H9 (cell line): ENCODE measurements around the gene NFKB1. TPM values are rescaled to one million over a fixed set of nuclear protein-coding genes. Genes with fewer than 3 reads are reported as not detected.

ENCODE experiments used
- DNase-seq: peaks from one replicate; pipeline ENCODE4 v3.0.0-alpha.2; 2017
- H2AFZ ChIP-seq: one replicate; pipeline ENCODE4 v1.6.1; 2013; ENCODE audit warnings: mild to moderate bottlenecking, low read length, control low read depth, moderate library complexity
- H2AK5ac ChIP-seq: 2 replicates; pipeline ENCODE4 v1.6.1; 2013; ENCODE audit warnings: low read length, control low read depth, mixed read lengths; ENCODE audit not compliant: insufficient read length
- H2BK120ac ChIP-seq: one replicate; pipeline ENCODE4 v1.6.1; 2013; ENCODE audit warnings: low read depth, mild to moderate bottlenecking, low read length, control low read depth, inconsistent platforms; ENCODE audit not compliant: poor library complexity, severe bottlenecking
- H2BK12ac ChIP-seq: 2 replicates; pipeline ENCODE4 v1.6.1; 2013; ENCODE audit warnings: low read length, control low read depth, mixed read lengths, low read depth; ENCODE audit not compliant: insufficient read length
- H2BK15ac ChIP-seq: 2 replicates; pipeline ENCODE4 v1.6.1; 2013; ENCODE audit warnings: low read depth, low read length, control low read depth
- H2BK20ac ChIP-seq: one replicate; pipeline ENCODE4 v1.6.1; 2013; ENCODE audit warnings: low read depth, mild to moderate bottlenecking, low read length, control low read depth, inconsistent platforms; ENCODE audit not compliant: poor library complexity, severe bottlenecking
- H2BK5ac ChIP-seq: 2 replicates; pipeline ENCODE4 v1.6.1; 2013; ENCODE audit warnings: low read length, control low read depth, mixed read lengths; ENCODE audit not compliant: insufficient read length
- H3K14ac ChIP-seq: 2 replicates; pipeline ENCODE4 v1.6.1; 2013; ENCODE audit warnings: low read length, control low read depth; ENCODE audit not compliant: insufficient read depth
- H3K18ac ChIP-seq: 2 replicates; pipeline ENCODE4 v1.6.1; 2013; ENCODE audit warnings: low read depth, mild to moderate bottlenecking, mixed read lengths, low read length, control low read depth; ENCODE audit not compliant: insufficient read length
- H3K23ac ChIP-seq: 2 replicates; pipeline ENCODE4 v1.6.1; 2013; ENCODE audit warnings: low read length, control low read depth, mixed read lengths, low read depth; ENCODE audit not compliant: insufficient read length
- H3K23me2 ChIP-seq: 2 replicates; pipeline ENCODE4 v1.6.1; 2013; ENCODE audit warnings: low read depth, mild to moderate bottlenecking, mixed read lengths, low read length, control low read depth; ENCODE audit not compliant: insufficient read length, poor library complexity, severe bottlenecking
- H3K27ac ChIP-seq: 2 replicates; pipeline ENCODE4 v1.5.1; 2013; ENCODE audit warnings: low read length, control low read depth, mixed read lengths, low read depth; ENCODE audit not compliant: insufficient read length
- H3K27me3 ChIP-seq: 2 replicates; pipeline ENCODE4 v1.6.1; 2013; ENCODE audit warnings: low read length, control low read depth, inconsistent platforms; ENCODE audit not compliant: insufficient read depth
- H3K4ac ChIP-seq: 2 replicates; pipeline ENCODE4 v1.6.1; 2013; ENCODE audit warnings: low read depth, mild to moderate bottlenecking, control low read depth, inconsistent platforms, low read length, moderate library complexity
- H3K4me1 ChIP-seq: 2 replicates; pipeline ENCODE4 v1.6.1; 2013; ENCODE audit warnings: low read length, control low read depth, inconsistent platforms; ENCODE audit not compliant: insufficient read depth
- H3K4me2 ChIP-seq: 2 replicates; pipeline ENCODE4 v1.6.1; 2013; ENCODE audit warnings: low read length, control low read depth, mixed read lengths; ENCODE audit not compliant: insufficient read length, insufficient read depth
- H3K56ac ChIP-seq: 2 replicates; pipeline ENCODE4 v1.6.1; 2013; ENCODE audit warnings: low read depth, mild to moderate bottlenecking, mixed read lengths, low read length, control low read depth; ENCODE audit not compliant: insufficient read length
- H3K79me1 ChIP-seq: 2 replicates; pipeline ENCODE4 v1.6.1; 2013; ENCODE audit warnings: low read depth, mild to moderate bottlenecking, moderate library complexity, low read length, control low read depth, inconsistent platforms; ENCODE audit not compliant: insufficient read depth, poor library complexity, severe bottlenecking
- H3K79me2 ChIP-seq: 2 replicates; pipeline ENCODE4 v1.6.1; 2013; ENCODE audit warnings: low read length, control low read depth, inconsistent platforms; ENCODE audit not compliant: insufficient read depth
- H3K9ac ChIP-seq: 2 replicates; pipeline ENCODE4 v1.6.1; 2013; ENCODE audit warnings: low read length, control low read depth, mixed read lengths; ENCODE audit not compliant: insufficient read length; ENCODE audit errors: extremely low read depth
- H3K9me3 ChIP-seq: one replicate; pipeline ENCODE4 v1.6.1; 2013; ENCODE audit warnings: low read depth, low read length, inconsistent platforms; ENCODE audit not compliant: control insufficient read depth
- H3T11ph ChIP-seq: one replicate; pipeline ENCODE4 v1.6.1; 2013; ENCODE audit warnings: mild to moderate bottlenecking, low read length, control low read depth, inconsistent platforms
- H4K20me1 ChIP-seq: one replicate; pipeline ENCODE4 v1.6.1; 2013; ENCODE audit not compliant: control insufficient read depth, insufficient read length, insufficient read depth
- H4K5ac ChIP-seq: 2 replicates; pipeline ENCODE4 v1.6.1; 2013; ENCODE audit warnings: low read depth, mild to moderate bottlenecking, mixed read lengths, low read length, control low read depth; ENCODE audit not compliant: insufficient read length
- H4K8ac ChIP-seq: replicated peaks from 2 replicates; pipeline ENCODE4 v1.6.1; 2013; ENCODE audit warnings: low read length, control low read depth, mixed read lengths, low read depth; ENCODE audit not compliant: insufficient read length
- H4K91ac ChIP-seq: 2 replicates; pipeline ENCODE4 v1.6.1; 2013; ENCODE audit warnings: low read depth, mild to moderate bottlenecking, moderate library complexity, mixed read lengths, low read length, control low read depth; ENCODE audit not compliant: insufficient read length
- H3K27ac Mint-ChIP-seq, 3 experiments: 2 replicates in 2 of 3; 3 replicates in 1 of 3; pipeline ENCODE4 v1.8.0; 2020 to 2021; ENCODE audit warnings: mixed read lengths in 3 of 3, mild to moderate bottlenecking in 1 of 3, moderate library complexity in 1 of 3
- H3K27me3 Mint-ChIP-seq: 2 replicates; pipeline ENCODE4 v1.8.0; 2021; ENCODE audit warnings: low read depth, mild to moderate bottlenecking, moderate library complexity, mixed read lengths
- H3K36me3 Mint-ChIP-seq, 3 experiments: 2 replicates in 2 of 3; 3 replicates in 1 of 3; pipeline ENCODE4 v1.8.0; 2020 to 2021; ENCODE audit warnings: low read depth in 3 of 3, mixed read lengths in 3 of 3; ENCODE audit not compliant: insufficient read depth in 1 of 3
- H3K4me1 Mint-ChIP-seq, 2 experiments: 2 replicates each; pipeline ENCODE4 v1.8.0; 2020; ENCODE audit warnings: mixed read lengths in 2 of 2
- H3K4me3 Mint-ChIP-seq, 2 experiments: 2 replicates in 1 of 2; 3 replicates in 1 of 2; pipeline ENCODE4 v1.8.0; 2020 to 2021; ENCODE audit warnings: mild to moderate bottlenecking in 2 of 2, mixed read lengths in 2 of 2, moderate library complexity in 1 of 2
- H3K9me3 Mint-ChIP-seq, 2 experiments: 2 replicates in 1 of 2; 3 replicates in 1 of 2; pipeline ENCODE4 v1.8.0; 2020; ENCODE audit warnings: mild to moderate bottlenecking in 2 of 2, mixed read lengths in 2 of 2, moderate library complexity in 1 of 2
- WGBS: extraction: QIAGEN DNeasy Blood & Tissue Kit; methylation state at CpG from one replicate; pipeline ENCODE4 v1.1.7; 2013; ENCODE audit warnings: missing lambda C conversion rate, low lambda C conversion rate, mixed read lengths; ENCODE audit not compliant: insufficient read length; ENCODE audit errors: extremely low coverage; 5-methylcytosine and 5-hydroxymethylcytosine counted together
- total RNA-seq: library from RNA; stranded (reverse); gene quantifications from 2 replicates; pipeline ENCODE4 v1.2.1, GENCODE V29; 2021
- TF ChIP-seq, protein P1 (sequence below): fragments of 200-600 bp; sonication (generic); conservative IDR thresholded peaks from 3 replicates; pipeline ENCODE4 v1.8.0; 2021; ENCODE audit warnings: antibody characterized with exemption, mild to moderate bottlenecking

Gene NFKB1
- total RNA-seq, 1 experiment from 2014 or later = 5.7 TPM

- peak overlapping the region; percentile 76 to 92 (median 76) for H3K27ac Mint-ChIP-seq
- no peaks in the 10 kb centered on the region for H3K4me1 ChIP-seq
- DNase-seq = no peak
- H3K79me2 ChIP-seq = no peaks in the 10 kb centered on the region
- no peak overlapping the region for H3K14ac ChIP-seq
- H3K36me3 Mint-ChIP-seq = peaks cover 0 to 17% (median 2%) of the 10 kb centered on the region in 3 experiments; a peak in 4 of 7 replicates
- no peaks in the 10 kb centered on the region for H3K27me3 Mint-ChIP-seq
- no peak overlapping the region for H3K4me2 ChIP-seq
- no peak overlapping the region for H3T11ph ChIP-seq
- no peak overlapping the region for H3K4me3 Mint-ChIP-seq
- H3K18ac ChIP-seq = no peak overlapping the region
- no peak overlapping the region for H2BK5ac ChIP-seq
- no peaks in the 10 kb centered on the region for H3K27me3 ChIP-seq
- H3K9me3 ChIP-seq = no peaks in the 10 kb centered on the region
- H4K20me1 ChIP-seq = no peaks in the 10 kb centered on the region
- no peaks in the 10 kb centered on the region for H3K79me1 ChIP-seq
- H2AK5ac ChIP-seq = no peak overlapping the region
- H3K23me2 ChIP-seq = no peaks in the 10 kb centered on the region
- peaks cover 8 to 16% of the 10 kb centered on the region in 2 experiments; a peak in 4 of 5 replicates for H3K9me3 Mint-ChIP-seq
- H3K9ac ChIP-seq = no peak overlapping the region
- WGBS = no CpG with 5 or more reads among the region's 5 CpGs
- H3K4ac ChIP-seq = no peak overlapping the region
- no peak overlapping the region for H2BK20ac ChIP-seq
- H3K27ac ChIP-seq = no peak overlapping the region
- H4K91ac ChIP-seq = no peak overlapping the region
- no peak overlapping the region for H2AFZ ChIP-seq
- TF ChIP-seq, protein P1, sequence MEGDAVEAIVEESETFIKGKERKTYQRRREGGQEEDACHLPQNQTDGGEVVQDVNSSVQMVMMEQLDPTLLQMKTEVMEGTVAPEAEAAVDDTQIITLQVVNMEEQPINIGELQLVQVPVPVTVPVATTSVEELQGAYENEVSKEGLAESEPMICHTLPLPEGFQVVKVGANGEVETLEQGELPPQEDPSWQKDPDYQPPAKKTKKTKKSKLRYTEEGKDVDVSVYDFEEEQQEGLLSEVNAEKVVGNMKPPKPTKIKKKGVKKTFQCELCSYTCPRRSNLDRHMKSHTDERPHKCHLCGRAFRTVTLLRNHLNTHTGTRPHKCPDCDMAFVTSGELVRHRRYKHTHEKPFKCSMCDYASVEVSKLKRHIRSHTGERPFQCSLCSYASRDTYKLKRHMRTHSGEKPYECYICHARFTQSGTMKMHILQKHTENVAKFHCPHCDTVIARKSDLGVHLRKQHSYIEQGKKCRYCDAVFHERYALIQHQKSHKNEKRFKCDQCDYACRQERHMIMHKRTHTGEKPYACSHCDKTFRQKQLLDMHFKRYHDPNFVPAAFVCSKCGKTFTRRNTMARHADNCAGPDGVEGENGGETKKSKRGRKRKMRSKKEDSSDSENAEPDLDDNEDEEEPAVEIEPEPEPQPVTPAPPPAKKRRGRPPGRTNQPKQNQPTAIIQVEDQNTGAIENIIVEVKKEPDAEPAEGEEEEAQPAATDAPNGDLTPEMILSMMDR = no peak
- no peak overlapping the region for H2BK12ac ChIP-seq
- H2BK15ac ChIP-seq = no peak overlapping the region
- no peak overlapping the region for H4K5ac ChIP-seq
- peaks cover 12 to 17% of the 10 kb centered on the region in 2 experiments for H3K4me1 Mint-ChIP-seq
- H3K56ac ChIP-seq = no peak overlapping the region
- H4K8ac ChIP-seq = no peak overlapping the region
- no peak overlapping the region for H3K23ac ChIP-seq
- no peak overlapping the region for H2BK120ac ChIP-seq
Observed at GRCh38 chr4:102474736-102475504, 26.2 kb upstream of the NFKB1 start.
